ENCODE results near the gene GOLGA3.
"Not testable (repeated sequence)": the region's sequence is repeated elsewhere in the genome, so short reads cannot be mapped to it uniquely, and the experiment has no call there.

GOLGA3 gene

DNA sequence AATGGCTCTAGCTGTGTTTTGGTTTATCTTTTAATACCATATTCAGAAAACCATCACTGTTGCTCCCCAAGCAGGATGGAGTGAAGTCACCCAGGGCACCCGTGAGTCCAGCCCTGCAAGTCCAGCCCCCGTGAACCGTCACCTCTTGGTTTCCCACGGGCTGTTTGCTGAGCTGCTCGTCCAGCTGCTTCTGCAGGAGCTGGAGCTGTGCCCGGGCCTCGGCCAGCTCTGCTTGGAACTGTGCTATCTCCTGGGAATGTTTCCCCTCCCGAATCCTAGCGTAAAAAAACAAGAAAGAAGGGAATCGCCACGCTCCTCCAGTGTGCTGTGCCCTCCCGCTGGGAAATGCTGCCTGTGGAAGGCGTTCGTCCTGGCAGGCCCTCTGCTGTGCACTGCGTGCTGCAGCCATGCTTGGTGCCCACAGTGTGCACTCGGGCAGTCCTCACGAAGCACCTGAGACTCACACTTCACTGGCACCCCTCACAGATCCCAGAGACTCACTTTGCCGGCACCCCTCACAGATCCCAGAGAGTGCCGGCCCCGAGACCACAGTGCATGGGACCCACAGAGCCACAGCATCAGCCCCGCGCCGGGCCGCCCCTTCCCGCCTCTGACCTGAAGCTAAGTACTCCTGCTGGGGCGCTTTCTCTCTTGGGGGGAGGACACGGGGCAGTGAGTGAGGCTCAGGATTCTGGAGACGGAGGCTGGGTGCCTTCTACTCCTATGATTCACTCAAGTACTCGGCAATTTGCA lies 51.7 kb downstream of the GOLGA3 start:
- no peak for DNase-seq (ENCODE audit: low spot score)

DNA sequence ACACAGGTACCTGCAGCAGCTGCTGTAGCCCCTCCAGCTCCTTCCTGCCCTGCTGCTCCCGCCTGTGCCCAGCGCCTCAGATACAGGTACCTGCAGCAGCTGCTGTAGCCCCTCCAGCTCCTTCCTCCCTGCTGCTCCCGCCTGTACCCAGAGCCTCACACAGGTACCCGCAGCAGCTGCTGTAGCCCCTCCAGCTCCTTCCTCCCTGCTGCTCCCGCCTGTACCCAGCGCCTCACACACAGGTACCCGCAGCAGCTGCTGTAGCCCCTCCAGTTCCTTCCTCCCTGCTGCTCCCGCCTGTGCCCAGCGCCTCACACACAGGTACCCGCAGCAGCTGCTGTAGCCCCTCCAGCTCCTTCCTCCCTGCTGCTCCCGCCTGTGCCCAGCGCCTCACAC lies 52.4 kb downstream of the GOLGA3 start:
- not testable (repeated sequence) for DNase-seq (ENCODE audit: low spot score)

DNA sequence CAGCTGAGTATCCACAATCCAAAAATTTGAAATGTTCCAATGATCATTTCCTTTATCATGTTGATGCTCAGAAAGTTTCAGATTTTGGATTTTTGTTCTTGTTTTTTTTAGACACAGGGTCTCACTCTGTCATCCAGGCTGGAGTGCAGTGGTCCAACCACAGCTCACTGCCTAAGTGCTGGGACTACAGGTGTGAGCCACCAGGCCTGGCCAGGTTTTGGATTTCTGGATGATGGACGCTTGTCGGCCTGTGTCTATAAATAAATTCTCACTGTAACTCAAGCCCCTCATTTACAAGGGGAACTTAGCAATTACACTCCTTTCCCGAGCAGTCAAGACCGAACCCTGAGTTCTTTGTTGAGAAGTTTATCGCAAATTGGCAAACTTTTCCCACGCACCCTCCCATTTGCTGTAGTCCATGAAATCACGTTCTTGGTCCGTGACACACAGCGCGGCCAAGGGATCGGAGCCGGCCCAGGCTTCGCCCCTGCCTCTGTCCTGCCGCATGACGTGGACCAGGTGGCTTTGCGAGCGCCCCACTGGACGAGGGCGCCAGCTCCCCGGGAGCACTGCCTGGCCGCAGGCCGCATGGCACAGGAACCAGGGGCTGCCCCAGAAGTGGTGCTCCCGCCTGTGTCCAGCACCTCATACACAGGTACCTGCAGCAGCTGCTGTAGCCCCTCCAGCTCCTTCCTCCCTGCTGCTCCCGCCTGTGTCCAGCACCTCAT lies 53.0 kb downstream of the GOLGA3 start:
- DNase-seq (ENCODE audit: low spot score): no peak

DNA sequence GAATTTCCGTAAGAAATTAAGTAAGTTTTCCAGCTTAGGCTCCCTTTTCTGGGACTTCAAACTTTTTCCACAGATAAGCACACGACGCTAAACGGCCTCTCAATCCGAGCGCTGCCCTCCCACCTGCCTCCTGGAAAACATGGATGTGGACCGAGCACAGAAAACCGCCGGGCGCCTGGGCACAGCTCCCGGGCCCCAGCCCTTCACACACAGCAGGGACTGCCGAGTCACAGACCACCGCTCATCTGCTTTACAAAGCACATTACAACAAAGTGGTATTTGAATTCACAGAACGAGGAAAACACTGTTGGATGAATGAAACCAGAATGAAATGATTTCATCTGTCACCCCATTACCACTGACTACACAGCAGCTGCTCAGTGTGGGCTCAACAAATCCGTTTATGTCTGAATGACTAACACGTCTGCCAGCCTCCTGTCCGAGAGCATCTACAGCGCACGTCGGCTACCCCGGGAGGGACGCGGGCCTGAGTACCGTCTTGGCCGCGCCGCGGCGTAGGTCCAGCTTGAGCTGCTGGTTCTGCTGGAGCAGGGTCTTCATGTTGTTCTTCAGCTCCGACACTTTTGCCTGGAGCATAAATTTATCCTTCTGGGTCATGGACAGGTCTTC lies 53.9 kb downstream of the GOLGA3 start:
- DNase-seq (ENCODE audit: low spot score): no peak

DNA sequence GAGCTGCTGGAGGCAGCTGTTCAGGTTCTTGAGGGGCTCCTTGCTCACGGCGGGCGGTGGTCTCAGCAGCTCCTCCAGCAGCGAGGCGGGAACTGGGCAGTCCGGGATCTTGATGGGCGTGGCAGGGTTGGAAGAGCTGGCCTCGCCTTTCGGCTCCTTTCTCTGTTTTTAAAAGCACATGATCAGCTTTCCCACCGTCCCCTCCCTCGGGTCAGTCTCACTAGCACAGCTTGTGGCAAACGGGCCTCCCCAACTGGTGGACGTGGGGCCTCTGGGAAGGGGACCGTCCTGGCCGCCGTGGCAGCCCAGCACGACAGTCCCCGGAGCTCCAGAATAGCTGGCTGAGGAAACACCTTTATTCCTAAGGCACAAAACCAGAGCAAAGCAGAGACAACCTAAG lies 54.5 kb downstream of the GOLGA3 start:
- DNase-seq (ENCODE audit: low spot score): no peak

DNA sequence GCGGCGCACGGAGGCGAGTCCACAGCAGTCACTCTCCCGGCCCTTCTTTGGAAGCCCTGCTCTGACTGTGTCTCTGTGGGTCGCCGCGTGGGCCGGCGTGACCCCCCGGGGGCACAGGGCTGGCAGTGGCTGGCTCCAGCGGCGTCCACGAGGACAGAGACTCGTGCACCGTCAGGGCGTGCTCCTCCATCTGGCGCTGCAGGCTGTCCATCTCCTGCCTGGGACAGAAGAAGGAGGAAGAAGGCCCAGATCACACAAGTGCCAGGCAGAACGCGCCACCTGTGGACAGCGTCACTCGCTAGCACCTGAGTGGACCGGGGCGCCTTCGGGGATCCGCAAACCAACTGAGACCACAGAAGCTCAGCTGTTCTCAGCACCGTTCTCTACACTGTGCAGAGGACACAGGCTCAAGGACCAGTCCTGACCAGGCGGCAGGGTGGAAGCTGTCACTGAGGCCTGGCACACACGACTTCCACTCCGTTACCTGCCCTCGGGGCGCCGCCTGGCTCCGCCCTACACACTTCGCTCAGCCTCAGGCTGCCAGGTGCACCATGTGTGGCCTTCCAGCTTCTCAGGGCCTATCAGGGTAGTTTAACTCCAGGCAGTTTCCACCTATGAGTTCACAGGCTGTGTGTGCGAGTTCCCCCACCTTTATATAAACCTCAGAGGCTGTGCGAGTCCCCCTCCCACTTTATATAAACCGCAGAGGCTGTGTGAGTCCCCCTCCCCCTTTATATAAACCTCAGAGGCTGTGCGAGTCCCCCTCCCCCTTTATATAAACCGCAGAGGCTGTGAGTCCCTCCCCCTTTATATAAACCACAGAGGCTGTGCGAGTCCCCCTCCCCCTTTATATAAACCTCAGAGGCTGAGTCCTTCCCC lies 55.4 kb downstream of the GOLGA3 start:
- no peak for DNase-seq (ENCODE audit: low spot score)

DNA sequence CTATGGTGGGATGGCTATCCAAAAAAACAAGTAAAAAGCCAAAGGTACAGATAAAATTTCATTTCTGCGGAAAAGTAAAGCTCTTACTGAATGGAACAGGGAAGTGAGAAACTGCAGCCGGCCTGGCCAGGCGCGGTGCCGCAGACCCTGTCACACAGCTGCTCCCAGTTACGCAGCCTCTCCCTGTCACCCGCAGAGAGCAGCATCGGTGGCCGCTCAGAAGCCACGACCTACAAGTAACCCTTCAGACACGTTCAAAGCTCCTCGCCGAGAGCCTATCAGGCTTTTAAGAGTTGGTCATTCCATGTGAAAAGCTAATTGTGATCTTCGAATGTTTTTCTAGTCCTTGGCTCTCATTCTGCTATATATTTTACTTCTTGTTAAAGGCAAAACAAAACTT lies 56.1 kb downstream of the GOLGA3 start:
- DNase-seq (ENCODE audit: low spot score): no peak

DNA sequence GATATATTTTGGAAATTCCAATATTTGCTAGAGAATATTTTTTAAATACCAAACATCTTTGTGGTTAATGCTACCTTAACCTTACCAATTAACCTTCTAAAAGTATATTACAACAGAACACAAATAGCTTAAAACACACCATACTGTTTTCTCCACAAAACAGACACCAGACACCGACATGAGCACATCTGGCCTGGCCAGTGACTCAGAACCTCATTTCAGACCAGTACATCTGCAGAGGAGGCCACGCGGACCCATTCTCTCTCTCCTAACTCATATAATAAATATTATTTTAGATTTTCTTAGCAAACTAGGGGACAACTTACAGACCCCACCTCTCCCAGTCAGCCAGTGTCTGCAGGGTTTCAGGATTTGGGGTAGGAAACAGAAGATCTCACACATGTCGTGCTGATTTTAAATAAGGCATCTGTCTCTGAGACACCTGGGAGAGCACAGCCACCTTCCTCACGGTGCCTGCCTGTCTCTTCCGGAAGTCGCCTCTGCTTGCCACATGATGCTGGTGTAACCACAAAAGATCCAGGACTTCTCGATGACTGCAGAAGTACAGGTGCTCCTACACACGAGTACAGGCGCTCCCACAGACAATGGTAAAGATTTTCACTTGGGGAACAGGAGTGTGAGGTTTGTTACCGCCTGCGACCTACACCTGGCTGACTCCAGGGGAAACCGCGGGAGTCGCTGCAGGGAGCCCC lies 57.4 kb downstream of the GOLGA3 start:
- no peak for DNase-seq (ENCODE audit: low spot score)

DNA sequence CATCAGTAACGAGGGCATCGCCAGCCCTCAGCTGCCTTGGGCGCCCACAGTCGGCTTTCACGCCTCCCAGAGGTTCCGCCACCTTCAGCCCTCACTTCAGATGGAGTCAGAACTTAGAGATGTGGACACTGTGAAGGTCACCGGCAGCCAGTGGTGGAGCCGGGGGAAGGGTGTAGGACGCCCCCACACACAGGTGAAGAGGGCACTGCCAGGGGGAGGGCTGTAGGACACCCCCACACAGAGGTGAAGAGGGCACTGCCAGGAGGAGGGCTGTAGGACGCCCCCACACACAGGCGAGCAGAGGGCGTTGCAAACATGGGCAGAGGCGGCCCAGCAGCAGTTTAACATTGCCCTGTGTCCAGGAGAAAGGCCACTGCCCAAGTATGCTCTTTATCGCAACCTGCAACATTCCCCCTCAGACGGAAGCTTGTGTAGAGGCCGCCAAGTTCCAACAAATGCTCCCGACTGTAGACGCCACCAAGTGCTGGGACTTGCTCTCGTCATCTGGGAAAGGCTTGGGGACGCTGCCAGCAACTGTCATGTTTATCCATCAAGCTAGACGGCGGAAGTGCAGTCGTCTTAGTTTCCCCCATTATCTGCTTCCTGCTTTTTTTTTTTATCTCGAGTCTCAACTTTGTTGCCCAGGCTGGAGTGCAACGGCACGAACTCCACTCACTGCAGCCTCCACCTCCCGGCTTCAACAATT lies 62.1 kb downstream of the GOLGA3 start:
- DNase-seq (ENCODE audit: low spot score): no peak

DNA sequence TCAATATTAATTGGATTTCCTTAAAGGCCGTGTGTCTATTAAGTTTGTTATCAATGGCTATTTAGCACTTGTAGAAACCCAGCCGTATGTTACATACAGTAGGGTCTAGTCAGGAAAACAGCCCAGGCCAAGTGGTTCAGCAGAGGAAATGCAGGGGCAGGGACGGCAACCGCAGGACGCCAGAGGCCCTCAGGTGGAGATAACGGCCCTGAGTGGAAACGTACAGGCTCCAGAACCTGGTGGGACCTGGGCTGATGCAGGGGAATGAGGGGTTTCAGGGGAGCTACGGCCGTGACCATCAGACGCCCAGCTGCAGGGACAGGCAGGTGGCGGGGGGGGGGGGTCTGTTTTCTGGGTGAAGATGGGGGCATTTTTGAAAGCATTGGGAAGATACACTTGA lies 63.3 kb downstream of the GOLGA3 start:
- no peak for DNase-seq (ENCODE audit: low spot score)

DNA sequence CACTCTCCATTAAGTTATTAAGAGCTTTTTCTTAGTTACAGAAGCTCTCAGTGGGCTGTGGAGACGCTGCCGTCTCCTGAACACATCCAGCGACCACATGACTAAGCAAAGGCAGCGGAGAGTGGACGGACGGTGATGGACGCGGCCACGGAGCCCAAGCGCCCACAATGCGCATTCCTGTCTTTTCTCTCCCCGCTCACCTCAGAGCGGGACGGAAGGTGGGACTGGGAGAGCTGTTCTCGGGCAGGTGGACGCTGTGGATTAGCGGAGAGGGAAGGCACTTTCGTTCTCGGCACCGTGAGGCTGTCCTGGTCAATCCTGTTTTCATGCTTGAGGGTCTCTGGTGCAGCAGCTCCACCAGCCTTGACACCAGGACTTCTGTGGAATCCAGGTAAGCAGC lies 64.4 kb downstream of the GOLGA3 start:
- DNase-seq (ENCODE audit: low spot score): no peak

DNA sequence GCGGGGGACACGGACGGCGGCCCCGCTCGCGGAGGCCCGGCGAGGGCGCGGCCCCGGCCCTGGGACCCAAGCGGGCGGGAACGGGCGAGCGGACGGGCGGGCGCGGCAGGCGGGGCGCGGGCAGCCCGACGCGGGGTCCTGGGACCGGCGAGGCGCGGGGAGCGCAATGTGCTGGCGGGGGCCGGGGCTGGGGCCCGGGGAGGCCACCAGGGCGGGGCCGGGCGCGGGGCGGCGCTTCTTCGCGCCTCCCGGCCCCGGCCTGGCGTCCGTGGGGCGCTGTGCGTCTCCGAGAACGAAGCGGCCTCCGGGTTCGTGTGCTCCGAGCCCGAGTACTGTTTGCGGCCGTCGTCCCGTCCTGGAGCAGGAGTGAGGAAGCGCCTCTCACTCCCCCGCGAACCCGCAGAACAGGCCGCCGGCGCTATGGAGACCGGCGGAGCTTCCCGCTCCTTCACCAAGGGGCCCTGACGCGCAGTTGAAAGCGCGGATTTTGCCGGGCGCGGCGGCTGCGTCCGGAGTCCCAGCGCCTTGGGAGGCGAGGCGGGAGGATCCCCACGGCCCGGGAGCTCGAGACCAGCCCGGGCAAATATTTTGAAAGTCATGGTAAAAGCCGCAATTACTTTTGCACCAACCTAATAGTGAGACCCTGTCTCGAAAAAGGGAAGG lies 66.6 kb downstream of the GOLGA3 start:
- DNase-seq (ENCODE audit: low spot score): peak; percentile 98

DNA sequence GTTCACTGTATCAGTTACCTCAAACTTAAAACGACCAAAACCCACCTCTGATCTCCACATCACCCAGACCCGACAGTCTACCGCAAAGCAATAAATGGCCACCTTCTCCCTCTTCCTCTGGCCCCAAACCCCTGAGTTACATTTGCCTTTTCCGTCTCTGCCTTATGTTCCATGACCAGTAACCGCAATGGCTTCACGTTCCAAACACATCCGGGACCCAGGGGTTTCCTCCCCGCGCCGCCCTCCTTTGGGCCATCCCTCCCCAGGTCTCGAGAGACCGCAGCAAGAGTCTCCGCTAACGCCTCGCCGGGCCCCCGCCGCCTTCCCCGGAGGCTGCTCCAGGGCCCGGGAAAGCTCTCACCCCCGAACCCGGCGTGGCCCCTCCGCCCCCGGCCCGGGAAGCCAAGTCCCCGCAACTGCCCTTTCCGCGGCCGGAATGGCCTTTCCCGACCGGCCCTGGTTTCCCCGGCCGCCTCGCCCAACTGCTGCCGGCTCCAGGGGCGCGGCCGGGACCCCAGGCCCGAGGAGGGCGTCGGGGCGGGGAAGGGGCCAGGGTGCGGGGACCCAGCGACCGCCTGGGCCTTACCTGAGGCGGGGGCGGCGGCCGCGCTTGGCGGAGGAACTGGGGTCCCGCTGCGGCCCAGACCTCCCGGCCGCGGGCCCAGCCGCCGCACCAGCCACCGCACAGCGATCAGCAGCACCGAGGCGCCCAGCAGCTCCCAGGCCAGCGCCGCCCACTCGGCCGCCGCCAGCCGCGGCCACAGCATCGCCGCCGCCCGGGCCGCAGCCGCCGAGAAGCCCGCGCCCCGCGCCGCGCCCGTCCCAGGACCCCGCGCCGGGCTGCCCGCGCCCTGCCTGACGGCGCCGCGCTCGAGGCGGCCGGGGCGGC lies 67.4 kb downstream of the GOLGA3 start, which contains the start of gene ANKLE2:
Gene ANKLE2 (minus strand): TSS at position 801 of the 889 bp plus-strand sequence. CDS start 34 bp downstream, at position 767.
- peak; percentile 89 for DNase-seq (ENCODE audit: low spot score)

DNA sequence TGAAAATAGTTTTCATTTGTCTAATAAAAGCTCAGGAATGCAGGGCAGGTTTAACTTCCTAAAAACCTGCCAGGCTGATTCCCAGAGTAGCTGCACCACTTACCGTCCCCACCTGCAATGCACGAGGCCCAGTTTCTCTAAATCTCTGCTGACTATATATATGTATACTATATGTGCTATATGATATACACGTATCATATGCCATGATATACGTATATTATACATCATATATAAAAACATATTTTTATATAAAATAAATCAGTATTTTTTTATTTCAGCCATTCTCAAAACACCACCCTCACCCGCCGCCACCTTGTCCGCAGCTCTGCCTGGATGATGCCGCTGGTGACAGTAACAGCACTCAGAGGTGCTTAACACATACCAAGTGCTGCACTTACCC lies 69.3 kb downstream of the GOLGA3 start:
- DNase-seq (ENCODE audit: low spot score): no peak

DNA sequence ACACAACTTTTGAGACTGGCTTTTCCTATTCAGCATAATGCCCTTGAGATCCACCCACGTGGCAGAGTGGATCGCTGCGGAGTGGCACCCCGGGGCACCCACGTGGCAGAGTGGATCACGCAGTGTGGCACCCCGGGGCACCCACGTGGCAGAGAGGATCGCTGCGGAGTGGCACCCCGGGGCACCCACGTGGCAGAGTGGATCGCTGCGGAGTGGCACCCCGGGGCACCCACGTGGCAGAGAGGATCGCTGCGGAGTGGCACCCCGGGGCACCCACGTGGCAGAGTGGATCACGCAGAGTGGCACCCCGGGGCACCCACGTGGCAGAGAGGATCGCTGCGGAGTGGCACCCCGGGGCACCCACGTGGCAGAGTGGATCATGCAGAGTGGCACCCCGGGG lies 69.8 kb downstream of the GOLGA3 start:
- DNase-seq (ENCODE audit: low spot score): not testable (repeated sequence)

DNA sequence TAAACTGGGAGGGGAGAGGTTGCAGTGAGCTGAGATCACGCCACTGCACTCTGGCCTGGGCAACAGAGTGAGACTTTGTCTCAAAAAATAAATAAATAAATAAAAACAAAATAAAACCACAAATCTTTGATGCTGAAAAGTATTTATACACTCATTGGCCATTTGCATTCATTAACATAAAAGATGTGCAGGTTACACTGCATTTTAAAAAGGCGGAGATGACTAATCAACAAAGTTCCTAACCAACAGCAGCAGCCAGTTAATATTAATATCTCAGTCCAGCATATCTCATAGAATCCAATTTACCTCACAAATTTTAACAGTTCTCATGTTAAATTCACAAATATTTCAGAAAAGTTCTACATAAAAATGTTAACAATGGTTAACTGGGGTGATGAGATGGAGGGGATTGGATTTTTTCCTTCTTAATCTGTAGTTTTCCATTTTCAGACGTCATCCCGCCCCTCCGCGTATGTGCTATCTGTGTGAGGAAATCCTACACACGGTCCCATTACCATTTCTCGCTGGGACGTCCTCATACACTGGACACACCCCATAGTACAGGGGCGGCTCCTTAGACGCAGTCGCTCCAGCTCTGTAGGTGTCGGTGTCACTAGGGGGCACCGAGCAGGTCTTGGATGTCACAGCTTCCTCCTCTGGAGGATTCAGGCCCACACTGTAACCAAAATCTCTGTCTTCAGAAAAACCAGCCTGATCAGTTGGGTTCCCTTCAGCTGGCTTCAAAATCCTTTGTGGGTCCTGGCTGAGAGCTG lies 74.3 kb downstream of the GOLGA3 start:
- DNase-seq (ENCODE audit: low spot score): no peak

DNA sequence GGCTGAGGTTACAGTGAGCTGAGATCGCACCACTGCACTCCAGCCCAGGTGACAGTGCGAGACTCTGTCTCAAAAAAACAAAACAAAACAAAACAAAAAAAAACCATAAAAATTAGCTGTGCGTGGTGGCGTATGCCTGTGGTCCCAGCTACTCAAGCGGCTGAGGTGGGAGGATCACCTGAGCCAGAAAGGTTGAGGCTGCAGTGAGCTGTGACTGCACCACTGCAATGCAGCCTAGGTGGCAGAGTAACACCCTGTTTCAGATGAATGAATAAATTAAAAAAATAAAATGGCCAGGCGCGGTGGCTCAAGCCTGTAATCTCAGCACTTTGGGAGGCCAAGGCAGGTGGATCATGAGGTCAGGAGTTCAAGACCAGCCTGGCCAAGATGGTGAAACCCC lies 75.0 kb downstream of the GOLGA3 start:
- DNase-seq (ENCODE audit: low spot score): not testable (repeated sequence)

DNA sequence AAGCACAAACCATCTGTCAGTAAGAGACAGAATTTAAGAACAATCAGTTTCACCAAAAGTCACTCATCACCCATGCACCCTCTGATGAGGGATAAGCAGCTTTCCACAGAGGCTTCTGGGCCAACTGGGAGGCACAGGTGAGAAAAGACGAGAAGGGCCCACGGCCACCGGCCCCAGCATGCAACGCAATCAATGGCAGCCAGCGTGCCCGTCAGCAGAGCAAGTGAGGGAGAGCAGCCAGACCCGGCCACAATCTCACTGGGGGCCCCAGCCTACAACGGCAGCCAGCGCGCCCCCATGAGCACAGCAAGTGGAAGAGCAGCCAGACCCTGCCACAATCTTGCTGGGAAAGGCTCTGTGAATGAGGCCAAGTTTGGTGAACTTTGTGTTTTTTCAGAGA lies 80.3 kb downstream of the GOLGA3 start:
- no peak for DNase-seq (ENCODE audit: low spot score)

Measured in AG20443 (cell line).